ENCODE measurements around the gene TMEM30A. TPM values are rescaled to one million over a fixed set of nuclear protein-coding genes. Genes with fewer than 3 reads are reported as not detected.

The TMEM30A gene
- total and polyA plus RNA-seq, 2 experiments from 2014 or later = 30.0 to 33.5 TPM

DNA sequence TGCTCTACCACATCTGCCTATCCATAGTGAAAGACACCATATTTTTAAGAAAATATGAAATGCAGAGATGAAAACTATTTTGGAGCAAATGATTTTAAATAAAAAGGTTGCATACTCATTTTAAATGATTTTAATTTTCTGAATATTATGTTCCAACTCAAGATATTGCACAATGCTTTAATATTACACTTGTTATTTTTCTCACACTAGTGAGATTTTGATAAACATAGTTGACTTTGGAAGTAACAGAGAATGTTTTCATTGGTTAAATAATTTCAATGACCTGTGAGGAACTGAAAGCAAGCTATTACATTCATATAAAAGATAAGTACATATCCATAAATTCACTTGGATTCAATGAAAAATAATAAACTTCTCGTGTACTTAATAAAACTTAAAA is 7.2 kb upstream of the TMEM30A start:
- no peaks in the 10 kb centered on the region for H3K9me3 ChIP-seq (ENCODE audit: low read depth)
- DNase-seq (ENCODE audit: low read depth in 1 of 2, low spot score in 1 of 2) = no peak
- TF ChIP-seq, protein P1, sequence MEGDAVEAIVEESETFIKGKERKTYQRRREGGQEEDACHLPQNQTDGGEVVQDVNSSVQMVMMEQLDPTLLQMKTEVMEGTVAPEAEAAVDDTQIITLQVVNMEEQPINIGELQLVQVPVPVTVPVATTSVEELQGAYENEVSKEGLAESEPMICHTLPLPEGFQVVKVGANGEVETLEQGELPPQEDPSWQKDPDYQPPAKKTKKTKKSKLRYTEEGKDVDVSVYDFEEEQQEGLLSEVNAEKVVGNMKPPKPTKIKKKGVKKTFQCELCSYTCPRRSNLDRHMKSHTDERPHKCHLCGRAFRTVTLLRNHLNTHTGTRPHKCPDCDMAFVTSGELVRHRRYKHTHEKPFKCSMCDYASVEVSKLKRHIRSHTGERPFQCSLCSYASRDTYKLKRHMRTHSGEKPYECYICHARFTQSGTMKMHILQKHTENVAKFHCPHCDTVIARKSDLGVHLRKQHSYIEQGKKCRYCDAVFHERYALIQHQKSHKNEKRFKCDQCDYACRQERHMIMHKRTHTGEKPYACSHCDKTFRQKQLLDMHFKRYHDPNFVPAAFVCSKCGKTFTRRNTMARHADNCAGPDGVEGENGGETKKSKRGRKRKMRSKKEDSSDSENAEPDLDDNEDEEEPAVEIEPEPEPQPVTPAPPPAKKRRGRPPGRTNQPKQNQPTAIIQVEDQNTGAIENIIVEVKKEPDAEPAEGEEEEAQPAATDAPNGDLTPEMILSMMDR (IDR thresholded peaks at IDR 0.05; ENCODE audit: low read depth, low read length) = no peak
- peaks cover 10% of the 10 kb centered on the region for H3K36me3 ChIP-seq
- no peak overlapping the region for H3K4me3 ChIP-seq
- no peaks in the 10 kb centered on the region for H3K4me1 ChIP-seq (ENCODE audit: low read depth)
- H3K27me3 ChIP-seq = no peaks in the 10 kb centered on the region
- peak overlapping the region; percentile 5 for H3K27ac ChIP-seq

DNA sequence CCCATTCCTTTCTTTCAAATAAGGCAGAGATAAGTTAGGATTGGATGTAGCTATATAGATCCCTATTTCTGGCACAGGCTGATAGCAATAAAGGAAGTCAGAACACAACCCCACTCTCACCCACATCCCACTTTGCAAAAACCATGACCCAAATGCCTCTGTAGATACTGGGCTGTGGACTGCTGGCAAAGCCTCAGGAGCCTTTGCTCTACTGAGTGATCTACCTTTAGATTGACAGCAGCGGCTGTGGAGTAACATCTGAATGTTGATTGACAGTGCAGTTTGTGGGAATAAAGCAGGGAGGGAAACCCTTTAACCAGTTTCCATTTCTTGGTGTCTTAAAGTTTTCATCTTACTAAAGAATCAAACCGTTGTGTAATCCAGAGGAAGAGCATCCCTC is 6.7 kb upstream of the TMEM30A start:
- Histone ChIP-seq H3K27me3 (no peaks in the 10 kb centered on the region), H3K4me1 (ENCODE audit: low read depth) (no peaks in the 10 kb centered on the region), H3K27ac (peak overlapping the region; percentile 5), H3K9me3 (ENCODE audit: low read depth) (no peaks in the 10 kb centered on the region), H3K4me3 (no peak overlapping the region), H3K36me3 (peaks cover 10% of the 10 kb centered on the region)
- DNase-seq (ENCODE audit: low read depth in 1 of 2, low spot score in 1 of 2) = no peak
- TF ChIP-seq, protein P1 (IDR thresholded peaks at IDR 0.05; ENCODE audit: low read depth, low read length) = no peak

DNA sequence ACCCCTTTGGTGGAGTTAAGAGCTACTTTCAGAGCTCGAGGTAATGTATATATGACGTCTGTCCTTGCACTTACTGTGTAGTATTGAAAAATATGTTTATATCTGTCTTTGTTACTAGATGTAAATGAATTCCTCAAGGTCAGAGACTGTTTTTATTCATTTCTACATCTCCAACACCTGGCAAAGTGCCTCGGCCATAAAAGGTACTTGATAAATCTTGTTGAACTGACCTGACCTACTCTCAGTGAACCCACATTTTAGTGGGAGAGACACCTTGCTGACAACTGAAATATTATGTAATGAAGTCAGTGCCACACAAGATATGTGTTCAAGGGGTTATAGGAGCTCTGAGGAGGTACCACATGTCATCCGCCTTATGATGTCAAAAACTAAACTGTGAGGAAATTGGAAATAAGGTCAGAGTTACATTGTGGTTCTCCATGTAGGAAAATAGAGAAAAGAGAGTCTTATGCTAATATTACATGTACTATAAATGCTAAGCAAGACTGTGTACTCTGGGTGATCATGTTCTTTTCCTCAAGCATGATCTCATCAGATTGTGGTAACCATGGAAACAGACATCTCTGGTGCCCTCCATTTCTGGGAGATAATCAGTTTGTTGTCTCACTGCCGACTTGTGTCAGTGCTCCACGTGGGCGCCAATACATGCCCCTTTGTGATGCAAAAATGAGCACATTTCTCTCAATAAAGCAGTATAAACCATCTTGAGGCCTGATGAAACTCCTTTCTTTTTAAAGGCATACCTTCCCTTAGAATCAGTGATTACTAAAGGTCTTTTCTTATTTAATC is 5.7 kb upstream of the TMEM30A start:
- H3K27me3 ChIP-seq = no peaks in the 10 kb centered on the region
- TF ChIP-seq, protein P1 (IDR thresholded peaks at IDR 0.05; ENCODE audit: low read depth, low read length) = no peak
- no peaks in the 10 kb centered on the region for H3K4me1 ChIP-seq (ENCODE audit: low read depth)
- H3K4me3 ChIP-seq = no peak overlapping the region
- peak overlapping the region; percentile 44 for H3K27ac ChIP-seq
- no peak for DNase-seq (ENCODE audit: low read depth in 1 of 2, low spot score in 1 of 2)
- no peaks in the 10 kb centered on the region for H3K9me3 ChIP-seq (ENCODE audit: low read depth)
- peaks cover 6% of the 10 kb centered on the region for H3K36me3 ChIP-seq

DNA sequence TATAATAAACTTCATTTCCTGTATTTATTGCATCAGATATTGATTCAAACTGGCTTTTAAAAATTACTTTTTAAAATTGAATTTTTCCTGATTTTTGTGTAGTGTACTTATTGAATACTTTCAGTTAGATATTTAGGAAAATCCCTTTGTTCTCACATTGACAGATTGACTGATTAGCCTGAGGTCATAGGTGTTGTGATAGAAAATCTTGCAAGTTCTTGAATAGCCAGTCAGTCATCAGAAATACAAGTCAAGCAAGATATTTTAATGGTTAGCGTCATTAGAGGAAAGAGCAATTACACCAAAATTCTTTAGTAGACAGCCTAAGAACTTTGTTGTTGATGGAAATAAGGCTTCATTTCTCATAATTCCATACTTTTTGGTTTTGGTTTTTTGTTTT is 3.4 kb upstream of the TMEM30A start:
- Histone ChIP-seq H3K4me1 (ENCODE audit: low read depth) (peaks cover under 1% of the 10 kb centered on the region), H3K36me3 (no peaks in the 10 kb centered on the region), H3K9me3 (ENCODE audit: low read depth) (no peaks in the 10 kb centered on the region), H3K4me3 (no peak overlapping the region), H3K27ac (peak overlapping the region; percentile 20), H3K27me3 (no peaks in the 10 kb centered on the region)
- TF ChIP-seq, protein P1 (IDR thresholded peaks at IDR 0.05; ENCODE audit: low read depth, low read length) = no peak
- no peak for DNase-seq (ENCODE audit: low read depth in 1 of 2, low spot score in 1 of 2)

DNA sequence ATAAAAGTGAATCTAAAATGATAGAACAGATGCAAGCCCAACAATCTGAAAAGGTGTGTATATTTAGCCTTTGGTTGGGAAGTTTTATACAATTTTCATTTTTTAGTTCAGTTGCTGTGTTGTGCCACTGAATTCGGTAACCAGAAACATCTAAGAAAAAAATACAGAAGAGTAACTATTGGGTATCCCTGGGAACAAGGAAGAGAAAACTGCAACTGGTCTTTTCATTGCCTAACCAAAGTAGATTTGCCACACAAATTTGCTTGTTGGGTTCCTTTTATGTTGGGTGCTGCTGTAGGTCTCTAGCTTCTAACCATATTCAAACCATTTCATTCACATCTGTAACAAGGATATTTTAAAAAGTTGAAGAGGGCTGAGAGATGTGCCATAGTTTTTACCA is 2.8 kb upstream of the TMEM30A start:
- H3K27ac ChIP-seq = peak overlapping the region; percentile 20
- peaks cover 6% of the 10 kb centered on the region for H3K4me1 ChIP-seq (ENCODE audit: low read depth)
- H3K4me3 ChIP-seq = no peak overlapping the region
- H3K36me3 ChIP-seq = no peaks in the 10 kb centered on the region
- no peaks in the 10 kb centered on the region for H3K9me3 ChIP-seq (ENCODE audit: low read depth)
- no peak for DNase-seq (ENCODE audit: low read depth in 1 of 2, low spot score in 1 of 2)
- H3K27me3 ChIP-seq = no peaks in the 10 kb centered on the region
- TF ChIP-seq, protein P1 (IDR thresholded peaks at IDR 0.05; ENCODE audit: low read depth, low read length) = no peak

All from cardiac muscle cell (in vitro differentiated cells and primary cell).